OCI-LY1 (cell line): ENCODE measurements around the gene SDK2.

Experiments
- H2AFZ ChIP-seq: fragments of 200-600 bp; sonication (generic), shearing (Covaris generic); 2 replicates; pipeline ENCODE4 v1.6.0; 2014; ENCODE audit warnings: antibody characterized with exemption, mild to moderate bottlenecking, low read length
- H3F3A ChIP-seq: fragments of 200-600 bp; sonication (generic), shearing (Covaris generic); 2 replicates; pipeline ENCODE4 v1.6.0; 2014; ENCODE audit warnings: mild to moderate bottlenecking, antibody characterized with exemption, low read length, moderate library complexity; ENCODE audit not compliant: insufficient read depth
- H3K27ac ChIP-seq: fragments of 200-600 bp; sonication (generic); 2 replicates; pipeline ENCODE4 v1.5.1; 2014; ENCODE audit warnings: low read length, mixed run types, mild to moderate bottlenecking, low read depth; ENCODE audit not compliant: poor library complexity, severe bottlenecking
- H3K27me3 ChIP-seq: fragments of 200-600 bp; sonication (generic); 2 replicates; pipeline ENCODE4 v1.6.0; 2014; ENCODE audit warnings: antibody characterized with exemption, mild to moderate bottlenecking, low read length, moderate library complexity; ENCODE audit not compliant: insufficient read depth
- H3K36me3 ChIP-seq: fragments of 200-600 bp; sonication (generic); 2 replicates; pipeline ENCODE4 v1.6.1; 2014; ENCODE audit warnings: mild to moderate bottlenecking, antibody characterized with exemption, low read length, moderate library complexity, mixed read lengths; ENCODE audit not compliant: insufficient read depth
- H3K4me1 ChIP-seq: fragments of 200-600 bp; sonication (generic); 2 replicates; pipeline ENCODE4 v1.5.1; 2014; ENCODE audit warnings: mild to moderate bottlenecking, low read length, moderate library complexity; ENCODE audit not compliant: insufficient read depth, severe bottlenecking
- H3K4me2 ChIP-seq: fragments of 200-600 bp; sonication (generic), shearing (Covaris generic); 2 replicates; pipeline ENCODE4 v1.6.1; 2014; ENCODE audit warnings: low read length
- H3K4me3 ChIP-seq: fragments of 200-600 bp; sonication (generic); 2 replicates; pipeline ENCODE4 v1.5.1; 2014; ENCODE audit warnings: low read length, low read depth, mild to moderate bottlenecking, mixed read lengths; ENCODE audit not compliant: poor library complexity, severe bottlenecking
- H3K79me2 ChIP-seq: fragments of 200-600 bp; shearing (Covaris generic); 2 replicates; pipeline ENCODE4 v1.6.1; 2016; ENCODE audit warnings: mixed run types, low read length, mixed read lengths; ENCODE audit not compliant: insufficient read depth
- H3K9ac ChIP-seq: fragments of 200-600 bp; sonication (generic), shearing (Covaris generic); 2 replicates; pipeline ENCODE4 v1.6.1; 2014; ENCODE audit warnings: mild to moderate bottlenecking, low read length, mixed read lengths
- H3K9me2 ChIP-seq: fragments of 200-600 bp; sonication (generic), shearing (Covaris generic); 2 replicates; pipeline ENCODE4 v1.6.1; 2014; ENCODE audit warnings: low read depth, mild to moderate bottlenecking, low read length, mixed read lengths
- H3K9me3 ChIP-seq: fragments of 200-600 bp; shearing (Covaris generic); 2 replicates; pipeline ENCODE4 v1.6.1; 2014; ENCODE audit warnings: low read length, mixed read lengths
- H4K20me1 ChIP-seq: fragments of 200-600 bp; sonication (generic), shearing (Covaris generic); 2 replicates; pipeline ENCODE4 v1.6.0; 2016; ENCODE audit warnings: mild to moderate bottlenecking, low read length; ENCODE audit not compliant: insufficient read depth
- CTCF ChIP-seq: fragments of 200-600 bp; sonication (generic), shearing (Covaris generic); IDR thresholded peaks from 2 replicates; pipeline ENCODE4 v1.5.1; 2017; ENCODE audit warnings: mild to moderate bottlenecking, antibody characterized with exemption, low read length, moderate library complexity, mixed read lengths
- EZH2 ChIP-seq: fragments of 200-600 bp; sonication (generic), shearing (Covaris generic); IDR thresholded peaks from 2 replicates; pipeline ENCODE4 v1.8.0; 2017; ENCODE audit warnings: borderline replicate concordance, mixed run types, mild to moderate bottlenecking, antibody characterized with exemption, low read length, moderate library complexity, mixed read lengths

The SDK2 gene

GRCh38 chr17:73503560-73503959 lies 140.7 kb downstream of the SDK2 start:
- Histone ChIP-seq H3K27ac (no peak overlapping the region), H3K4me1 (no peaks in the 10 kb centered on the region), H3K9ac (no peak overlapping the region), H3K9me2 (no peaks in the 10 kb centered on the region), H2AFZ (no peak overlapping the region), H3K4me3 (no peak overlapping the region), H4K20me1 (no peaks in the 10 kb centered on the region), H3K9me3 (no peaks in the 10 kb centered on the region), H3K27me3 (no peaks in the 10 kb centered on the region), H3F3A (no peaks in the 10 kb centered on the region), H3K4me2 (no peak overlapping the region), H3K36me3 (no peaks in the 10 kb centered on the region), H3K79me2 (no peaks in the 10 kb centered on the region)
- TF ChIP-seq CTCF (no peak), EZH2 (no peak)

- Histone ChIP-seq H2AFZ (no peak overlapping the region), H3K4me3 (no peak overlapping the region), H3K27ac (no peak overlapping the region), H3K9me3 (no peaks in the 10 kb centered on the region), H3K4me1 (no peaks in the 10 kb centered on the region), H3K9me2 (no peaks in the 10 kb centered on the region), H4K20me1 (no peaks in the 10 kb centered on the region), H3F3A (no peaks in the 10 kb centered on the region), H3K4me2 (no peak overlapping the region), H3K36me3 (no peaks in the 10 kb centered on the region), H3K79me2 (no peaks in the 10 kb centered on the region), H3K9ac (no peak overlapping the region), H3K27me3 (no peaks in the 10 kb centered on the region; the same call in 1 of the 2 replicates)
- TF ChIP-seq EZH2, result no peak
- TF ChIP-seq CTCF, result no peak
Observed at GRCh38 chr17:73500414-73500999, 143.7 kb downstream of the SDK2 start.

- Histone ChIP-seq H3F3A (no peaks in the 10 kb centered on the region), H3K9me2 (no peaks in the 10 kb centered on the region), H3K9me3 (no peaks in the 10 kb centered on the region), H3K27ac (no peak overlapping the region), H3K4me1 (no peaks in the 10 kb centered on the region), H3K79me2 (no peaks in the 10 kb centered on the region), H3K9ac (no peak overlapping the region), H3K4me2 (no peak overlapping the region), H3K36me3 (no peaks in the 10 kb centered on the region), H3K27me3 (no peaks in the 10 kb centered on the region; the same call in 1 of the 2 replicates), H2AFZ (no peak overlapping the region), H3K4me3 (no peak overlapping the region), H4K20me1 (no peaks in the 10 kb centered on the region)
- no peak for TF ChIP-seq CTCF
- no peak for TF ChIP-seq EZH2
Observed at GRCh38 chr17:73498886-73499554, 145.2 kb downstream of the SDK2 start.
